GM21717 (cell line): ENCODE measurements around the gene NECTIN2.
"Not testable (repeated sequence)": the region's sequence is repeated elsewhere in the genome, so short reads cannot be mapped to it uniquely, and the experiment has no call there.

Source experiments
- ATAC-seq: cut with Tn5 transposase; IDR thresholded peaks from one replicate; pipeline ENCODE4 v1.9.1; 2021; ENCODE audit warnings: mild to moderate bottlenecking, moderate library complexity; ENCODE audit not compliant: unreplicated experiment

NECTIN2 gene

GRCh38 chr19:44882063-44882462 lies 36.0 kb downstream of the NECTIN2 start:
- no peak for ATAC-seq

DNA sequence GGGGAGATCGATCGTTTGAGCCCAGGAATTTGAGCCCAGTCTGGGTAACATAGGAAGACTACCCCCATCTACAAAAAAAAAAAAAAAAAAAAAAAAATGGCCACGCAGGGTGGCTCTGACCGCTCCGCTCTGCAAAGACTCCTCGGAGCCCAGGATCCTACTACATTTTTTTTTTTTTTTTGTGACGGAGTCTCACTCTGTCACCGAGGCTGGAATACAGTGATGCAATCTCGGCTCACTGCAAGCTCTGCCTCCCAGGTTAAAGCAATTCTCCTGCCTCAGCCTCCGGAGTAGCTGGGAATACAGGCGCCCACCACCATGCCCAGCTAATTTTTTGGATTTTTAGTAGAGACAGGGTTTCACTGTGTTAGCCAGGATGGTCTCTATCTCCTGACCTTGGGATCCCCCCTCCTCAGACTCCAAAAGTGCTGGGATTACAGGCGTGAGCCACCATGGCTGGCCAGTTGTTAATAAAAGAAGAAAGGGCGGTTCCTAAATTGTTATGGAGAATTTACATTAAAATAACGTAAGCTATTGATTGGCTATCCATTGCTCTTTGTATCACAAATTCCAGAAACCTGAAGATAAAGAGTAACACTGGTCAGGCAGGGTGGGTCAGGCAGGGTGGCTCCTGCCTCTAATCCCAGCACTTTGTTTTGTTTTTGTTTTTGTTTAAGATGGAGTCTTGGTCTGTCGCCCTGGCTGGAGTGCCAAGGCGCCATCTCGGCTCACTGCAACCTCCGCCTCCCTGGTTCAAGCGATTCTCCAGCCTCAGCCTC lies 36.7 kb downstream of the NECTIN2 start:
- not testable (repeated sequence) for ATAC-seq

GRCh38 chr19:44883922-44884321 lies 37.8 kb downstream of the NECTIN2 start:
- ATAC-seq, result no peak

GRCh38 chr19:44884566-44884965 lies 38.5 kb downstream of the NECTIN2 start:
- ATAC-seq, result no peak

DNA sequence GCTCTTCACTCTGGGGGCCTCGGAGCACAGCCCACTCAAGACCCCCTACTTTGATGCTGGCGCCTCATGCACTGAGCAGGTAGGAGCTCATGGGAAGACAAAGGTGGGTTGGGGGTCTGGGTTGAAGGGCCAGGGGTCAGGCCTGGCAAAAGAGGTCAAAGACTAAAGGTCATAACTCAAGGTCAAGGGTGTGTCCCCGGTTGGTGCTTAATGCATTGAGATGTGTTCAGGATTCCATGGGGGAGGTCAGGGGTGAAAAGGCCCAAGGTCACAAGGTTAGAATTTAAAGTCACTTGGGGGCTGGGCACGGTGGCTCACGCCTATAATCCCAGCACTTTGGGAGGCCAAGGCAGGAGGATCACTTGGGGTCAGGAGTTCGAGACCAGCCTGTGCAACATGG lies 40.0 kb downstream of the NECTIN2 start:
- no peak for ATAC-seq

GRCh38 chr19:44887648-44888047 lies 41.6 kb downstream of the NECTIN2 start:
- ATAC-seq, result no peak

GRCh38 chr19:44888335-44888734 lies 42.2 kb downstream of the NECTIN2 start:
- not testable (repeated sequence) for ATAC-seq

DNA sequence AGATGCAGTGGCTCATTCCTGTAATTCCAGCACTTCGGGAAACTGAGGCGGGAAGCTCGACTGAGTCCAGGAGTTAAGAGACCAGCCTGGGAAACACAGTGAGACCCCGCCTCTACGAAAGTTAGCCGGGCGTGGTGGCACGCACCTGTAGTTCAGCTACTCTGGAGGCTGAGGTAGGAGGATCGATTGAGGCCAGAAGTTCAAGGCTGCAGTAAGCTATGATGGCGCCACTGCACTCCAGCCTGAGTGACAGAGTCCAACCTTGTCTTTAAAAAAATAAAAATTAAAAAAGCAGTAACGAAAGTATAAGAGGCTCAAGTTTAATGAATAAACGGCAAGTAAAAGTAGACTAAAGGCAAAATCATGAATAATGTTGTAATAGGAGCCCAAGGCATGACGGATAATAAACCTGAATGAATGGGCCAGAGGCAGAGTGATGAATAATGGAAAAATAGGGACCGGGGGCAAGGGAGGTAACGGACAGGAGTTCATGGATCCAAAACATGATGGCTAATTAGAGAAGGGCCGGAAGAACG lies 43.8 kb downstream of the NECTIN2 start:
- ATAC-seq, result no peak

GRCh38 chr19:44890366-44891015 lies 44.4 kb downstream of the NECTIN2 start:
- ATAC-seq, result peak; percentile 72

- ATAC-seq, result peak; percentile 55
Measured at GRCh38 chr19:44891016-44891882, 45.2 kb downstream of the NECTIN2 start, which contains the start of gene TOMM40. Gene TOMM40, plus strand, starts transcription at chr19:44891254. Its CDS starts 162 bp downstream, at chr19:44891416.

DNA sequence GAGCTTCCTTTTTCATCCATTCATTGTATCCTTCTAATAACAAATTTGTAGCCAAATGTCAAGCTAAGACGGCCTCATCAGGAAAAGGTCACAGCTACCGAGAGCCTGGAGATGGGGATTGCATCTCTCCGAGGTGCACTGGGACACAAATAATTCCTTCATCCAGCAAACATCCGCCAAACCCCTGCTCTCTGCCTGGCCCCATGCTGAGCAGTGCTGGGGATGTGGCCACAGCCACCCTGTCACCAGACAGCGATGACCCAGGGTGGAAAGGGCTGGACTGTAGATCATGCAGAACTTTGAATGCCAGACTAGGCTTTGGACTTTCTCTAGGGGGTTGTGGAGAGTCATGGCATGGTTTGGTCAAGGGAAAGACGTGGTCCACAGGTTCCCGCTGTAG lies 46.8 kb downstream of the NECTIN2 start:
- ATAC-seq, result no peak

GRCh38 chr19:44893332-44894051 lies 47.4 kb downstream of the NECTIN2 start:
- ATAC-seq, result no peak

- no peak for ATAC-seq
Measured at GRCh38 chr19:44894052-44894400, 47.9 kb downstream of the NECTIN2 start.

DNA sequence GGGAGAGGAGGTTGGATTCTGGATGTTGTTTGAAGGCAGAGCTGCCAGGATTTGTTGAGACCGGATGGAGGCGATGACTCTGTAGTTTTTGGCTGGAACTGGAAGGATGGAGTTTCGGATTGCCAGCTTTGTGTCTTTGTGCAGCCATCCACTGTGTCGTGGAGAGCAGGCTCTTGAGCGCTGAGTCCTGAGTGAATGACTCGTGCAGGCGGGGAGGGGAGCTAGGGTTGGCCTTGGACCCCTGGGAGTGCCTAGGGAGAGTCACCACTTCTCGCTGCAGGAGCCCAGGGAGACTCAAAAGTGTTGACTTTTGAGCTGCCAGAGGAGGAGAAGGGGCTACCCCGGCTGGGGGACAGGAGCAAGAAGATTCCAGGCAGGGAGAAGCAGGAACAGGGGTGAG lies 48.8 kb downstream of the NECTIN2 start:
- no peak for ATAC-seq

DNA sequence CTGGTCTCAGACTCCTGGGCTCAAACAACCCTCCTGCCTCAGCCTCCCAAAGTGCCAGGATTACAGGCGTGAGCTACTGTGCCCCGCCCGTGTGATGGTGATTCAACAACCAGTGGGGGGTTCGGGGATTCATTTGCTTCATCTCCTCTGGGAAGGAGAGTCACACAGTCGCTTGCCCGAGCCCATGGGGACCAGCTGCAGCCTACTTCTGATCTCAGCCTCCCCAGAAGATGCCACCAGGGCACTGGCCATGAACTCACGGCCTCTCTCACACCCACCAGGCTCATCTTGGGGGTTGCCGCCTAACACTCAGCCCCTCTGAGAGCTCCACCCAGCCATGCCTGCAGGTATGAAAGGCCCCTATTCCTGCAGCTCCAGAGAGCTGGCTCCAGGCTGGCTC lies 51.7 kb downstream of the NECTIN2 start:
- no peak for ATAC-seq

GRCh38 chr19:44900328-44901244 lies 54.5 kb downstream of the NECTIN2 start:
- ATAC-seq, result no peak

DNA sequence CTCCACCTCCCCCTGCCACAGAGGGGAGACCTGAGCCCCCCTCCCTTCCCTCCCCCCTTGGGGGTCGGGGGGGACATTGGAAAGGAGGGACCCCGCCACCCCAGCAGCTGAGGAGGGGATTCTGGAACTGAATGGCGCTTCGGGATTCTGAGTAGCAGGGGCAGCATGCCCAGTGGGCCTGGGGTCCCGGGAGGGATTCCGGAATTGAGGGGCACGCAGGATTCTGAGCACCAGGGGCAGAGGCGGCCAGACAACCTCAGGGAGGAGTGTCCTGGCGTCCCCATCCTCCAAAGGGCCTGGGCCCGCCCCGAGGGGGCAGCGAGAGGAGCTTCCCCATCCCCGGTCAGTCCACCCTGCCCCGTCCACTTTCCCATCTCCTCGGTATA lies 57.1 kb downstream of the NECTIN2 start:
- ATAC-seq, result no peak

- no peak for ATAC-seq
Measured at GRCh38 chr19:44903602-44904425, 57.7 kb downstream of the NECTIN2 start.
